Vagina (tissue), 2 donors: ENCODE results near the gene ATP6V0E1. TPM values are rescaled to one million over a fixed set of nuclear protein-coding genes. Genes with fewer than 3 reads are reported as not detected.
A peak's percentile ranks its signal among the peaks of the same experiment; 100 is the strongest.

ENCODE experiments used
- DNase-seq, 2 donors: peaks; one replicate each; pipeline ENCODE4 v3.0.0-alpha.2; 2017; ENCODE audit errors: extremely low spot score in 2 of 2
- H3K27ac ChIP-seq: fragments of 200-600 bp; sonication (generic); one replicate; pipeline ENCODE4 v1.5.1; 2019
- H3K27me3 ChIP-seq: fragments of 200-600 bp; sonication (generic); one replicate; pipeline ENCODE4 v1.5.1; 2019
- H3K36me3 ChIP-seq, 2 donors: fragments of 200-600 bp; sonication (generic); one replicate each; pipeline ENCODE4 v1.5.1; 2017 to 2019
- H3K4me1 ChIP-seq: fragments of 200-600 bp; sonication (generic); one replicate; pipeline ENCODE4 v1.5.1; 2019
- H3K4me3 ChIP-seq, 2 donors: fragments of 200-600 bp; sonication (generic); 1 replicate in 1 of 2; 2 replicates in 1 of 2; pipeline ENCODE4 v1.5.1; 2016 to 2019
- H3K9me3 ChIP-seq: fragments of 200-600 bp; sonication (generic); one replicate; pipeline ENCODE4 v1.5.1; 2019
- POLR2A ChIP-seq, 2 donors: fragments of 450-650 bp; IDR thresholded peaks; one replicate each; pipeline ENCODE4 v1.6.1; 2017; ENCODE audit warnings: antibody characterized with exemption in 2 of 2, mild to moderate bottlenecking in 2 of 2, moderate library complexity in 2 of 2
- POLR2AphosphoS5 ChIP-seq, 2 donors: sonication (generic); formaldehyde crosslinking; IDR thresholded peaks; one replicate each; pipeline ENCODE4 v1.9.0; 2017; ENCODE audit warnings: antibody characterized with exemption in 2 of 2, mild to moderate bottlenecking in 2 of 2, low read depth in 1 of 2; ENCODE audit not compliant: insufficient read depth in 1 of 2
- intact Hi-C: fragments of 100-400 bp; cut with DNase I; formaldehyde crosslinking; loops from one replicate; pipeline ENCODE4 v1.15.1; 2023
- total RNA-seq: library from RNA; depleted of rRNA; stranded (reverse); fragments of >200 nt; gene quantifications from one replicate; pipeline ENCODE4 v1.2.3, GENCODE V29; 2016
- TF ChIP-seq, protein P1 (sequence below), 3 experiments: fragments of 450-650 bp in 2 of 3; fragments of 200-600 bp in 1 of 3; sonication (generic) in 1 of 3; IDR thresholded peaks; one replicate each; pipeline ENCODE4 v1.5.1; 2017 to 2019; ENCODE audit warnings: antibody characterized with exemption in 3 of 3, mild to moderate bottlenecking in 2 of 3, moderate library complexity in 2 of 3

ATP6V0E1 gene
- total RNA-seq, 1 donor from 2014 or later, result 121 TPM

DNA sequence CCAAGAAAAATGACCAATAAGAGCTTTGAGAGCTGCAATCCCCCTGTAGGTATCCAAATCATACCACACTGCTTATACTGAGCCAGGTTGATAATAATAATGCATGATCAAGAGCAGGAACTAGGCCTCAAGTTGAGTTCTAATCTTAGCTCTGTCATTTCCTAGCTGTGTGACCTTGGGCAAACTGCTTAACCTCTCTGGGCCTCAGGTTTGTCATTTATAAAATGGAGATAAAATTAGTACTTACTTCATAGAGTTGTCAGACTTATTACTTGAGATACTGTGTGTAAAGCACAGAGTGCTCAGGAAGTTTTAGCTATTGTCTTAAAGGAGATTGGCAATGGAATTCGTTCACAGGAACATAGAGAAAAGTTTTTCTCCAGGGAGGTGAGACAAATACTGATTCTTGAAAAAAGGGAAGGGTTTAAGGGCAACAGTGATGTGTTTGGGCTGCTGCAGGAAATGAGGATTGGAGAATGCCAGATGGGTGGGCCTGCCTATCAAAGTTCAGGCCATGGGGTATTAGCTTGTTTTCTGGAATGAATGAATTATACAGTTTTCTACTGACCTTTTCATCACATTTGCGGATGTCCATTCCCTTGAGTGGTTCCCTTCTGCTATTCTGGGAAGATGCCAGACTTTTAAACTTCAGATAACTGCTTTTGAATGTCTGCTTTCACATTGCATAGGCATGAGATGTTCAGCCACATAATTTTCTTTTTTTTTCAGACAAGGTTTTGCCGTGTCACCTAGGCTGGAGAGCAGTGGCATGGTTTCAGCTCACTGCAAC, 10.2 kb upstream of the ATP6V0E1 start:
- TF ChIP-seq, protein P1, sequence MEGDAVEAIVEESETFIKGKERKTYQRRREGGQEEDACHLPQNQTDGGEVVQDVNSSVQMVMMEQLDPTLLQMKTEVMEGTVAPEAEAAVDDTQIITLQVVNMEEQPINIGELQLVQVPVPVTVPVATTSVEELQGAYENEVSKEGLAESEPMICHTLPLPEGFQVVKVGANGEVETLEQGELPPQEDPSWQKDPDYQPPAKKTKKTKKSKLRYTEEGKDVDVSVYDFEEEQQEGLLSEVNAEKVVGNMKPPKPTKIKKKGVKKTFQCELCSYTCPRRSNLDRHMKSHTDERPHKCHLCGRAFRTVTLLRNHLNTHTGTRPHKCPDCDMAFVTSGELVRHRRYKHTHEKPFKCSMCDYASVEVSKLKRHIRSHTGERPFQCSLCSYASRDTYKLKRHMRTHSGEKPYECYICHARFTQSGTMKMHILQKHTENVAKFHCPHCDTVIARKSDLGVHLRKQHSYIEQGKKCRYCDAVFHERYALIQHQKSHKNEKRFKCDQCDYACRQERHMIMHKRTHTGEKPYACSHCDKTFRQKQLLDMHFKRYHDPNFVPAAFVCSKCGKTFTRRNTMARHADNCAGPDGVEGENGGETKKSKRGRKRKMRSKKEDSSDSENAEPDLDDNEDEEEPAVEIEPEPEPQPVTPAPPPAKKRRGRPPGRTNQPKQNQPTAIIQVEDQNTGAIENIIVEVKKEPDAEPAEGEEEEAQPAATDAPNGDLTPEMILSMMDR (IDR thresholded peaks at IDR 0.05), result no peak
- no peak for TF ChIP-seq POLR2AphosphoS5 (IDR thresholded peaks at IDR 0.05; ENCODE audit: insufficient read depth in 1 of 2, low read depth in 1 of 2)
- no peak for TF ChIP-seq POLR2A (IDR thresholded peaks at IDR 0.05)
- Histone ChIP-seq H3K4me1 (no peaks in the 10 kb centered on the region), H3K9me3 (no peaks in the 10 kb centered on the region), H3K27ac (no peak overlapping the region), H3K4me3 (no peak overlapping the region), H3K27me3 (no peaks in the 10 kb centered on the region), H3K36me3 (peaks cover 0 to 19% of the 10 kb centered on the region in 2 donors)
- no peak for DNase-seq
- intact Hi-C loops, result no loop called here

DNA sequence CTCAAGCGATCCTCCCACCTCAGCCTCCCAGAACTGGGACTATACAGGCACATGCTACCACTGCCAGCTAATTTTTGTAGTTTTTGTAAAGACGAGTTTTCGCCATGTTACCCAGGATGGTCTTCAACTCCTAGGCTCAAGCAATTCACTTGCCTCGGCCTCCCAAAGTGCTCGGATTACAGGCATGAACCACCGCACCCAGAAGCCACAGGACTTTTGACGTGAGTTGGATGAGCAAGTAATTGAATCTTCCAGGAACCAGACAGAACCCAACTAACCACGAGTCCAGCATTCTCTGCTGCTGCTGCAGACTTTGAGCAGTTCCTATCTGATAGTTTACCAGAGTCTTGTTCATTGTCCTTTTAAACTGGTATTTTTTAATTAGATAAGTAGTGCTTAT, 9.6 kb upstream of the ATP6V0E1 start:
- intact Hi-C loops, result no loop called here
- no peak for TF ChIP-seq POLR2AphosphoS5 (IDR thresholded peaks at IDR 0.05; ENCODE audit: insufficient read depth in 1 of 2, low read depth in 1 of 2)
- TF ChIP-seq POLR2A (IDR thresholded peaks at IDR 0.05), result no peak
- H3K27me3 ChIP-seq, result no peaks in the 10 kb centered on the region
- H3K9me3 ChIP-seq, result no peaks in the 10 kb centered on the region
- DNase-seq, result no peak
- no peaks in the 10 kb centered on the region for H3K4me1 ChIP-seq
- no peak overlapping the region for H3K27ac ChIP-seq
- H3K4me3 ChIP-seq, result no peak overlapping the region
- H3K36me3 ChIP-seq, result peaks cover 0 to 13% of the 10 kb centered on the region in 2 donors

DNA sequence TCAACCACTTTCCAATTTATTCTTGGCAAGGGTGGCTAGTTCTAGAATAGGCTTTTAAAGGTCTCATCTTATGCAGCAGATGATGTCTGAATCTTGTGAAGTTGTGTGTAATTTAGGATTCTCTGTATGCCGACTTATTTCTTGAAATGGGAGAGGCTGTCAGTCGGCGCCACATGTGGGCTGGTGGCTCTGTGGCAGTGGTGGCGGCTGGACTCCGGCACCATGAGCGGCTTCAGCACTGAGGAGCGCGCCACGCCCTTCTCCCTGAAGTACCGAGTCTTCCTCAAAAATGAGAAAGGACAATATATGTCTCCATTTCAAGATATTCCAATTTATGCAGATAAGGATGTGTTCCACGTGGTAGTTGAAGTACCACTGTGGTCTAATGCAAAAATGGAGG, 8.3 kb upstream of the ATP6V0E1 start:
- no peak for DNase-seq
- TF ChIP-seq POLR2AphosphoS5 (IDR thresholded peaks at IDR 0.05; ENCODE audit: insufficient read depth in 1 of 2, low read depth in 1 of 2), result no peak
- peaks cover 0 to 1% of the 10 kb centered on the region in 2 donors for H3K36me3 ChIP-seq
- intact Hi-C loops, result loop anchor here (5.0 kb wide), 1 partner anchor 307 kb away; no protein-coding TSS in a partner anchor
- H3K4me3 ChIP-seq, result no peak overlapping the region
- H3K27me3 ChIP-seq, result no peaks in the 10 kb centered on the region
- no peak overlapping the region for H3K27ac ChIP-seq
- no peaks in the 10 kb centered on the region for H3K9me3 ChIP-seq
- H3K4me1 ChIP-seq, result no peaks in the 10 kb centered on the region

DNA sequence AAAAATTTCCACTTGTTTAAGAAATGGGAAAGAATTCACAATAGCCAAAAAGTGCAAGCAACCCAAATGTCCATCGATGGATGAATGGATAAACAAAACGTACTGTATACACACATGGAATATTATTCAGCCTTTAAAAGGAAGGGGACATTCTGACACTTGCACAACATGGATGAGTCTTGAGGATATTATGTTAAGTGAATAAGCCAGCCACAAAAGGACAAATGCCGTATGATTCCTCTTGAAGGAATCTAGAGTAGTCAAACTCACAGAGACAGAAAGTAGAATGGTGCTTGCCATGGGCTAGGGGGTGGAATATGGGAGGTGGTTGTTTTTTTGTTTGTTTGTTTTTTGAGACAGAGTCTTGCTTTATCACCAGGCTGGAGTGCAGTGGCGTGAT, 3.8 kb upstream of the ATP6V0E1 start:
- Histone ChIP-seq H3K4me3 (no peak overlapping the region), H3K4me1 (peaks cover 12% of the 10 kb centered on the region), H3K27ac (no peak overlapping the region), H3K27me3 (no peaks in the 10 kb centered on the region), H3K36me3 (no peaks in the 10 kb centered on the region), H3K9me3 (no peaks in the 10 kb centered on the region)
- DNase-seq, result no peak
- intact Hi-C loops, result loop anchor here (5.0 to 10.0 kb wide), 2 partner anchors 165 to 303 kb away; partner anchors contain the start of gene BNIP1
- TF ChIP-seq POLR2AphosphoS5 (IDR thresholded peaks at IDR 0.05; ENCODE audit: insufficient read depth in 1 of 2, low read depth in 1 of 2) (no peak), POLR2A (IDR thresholded peaks at IDR 0.05) (no peak)
- TF ChIP-seq, protein P1 (IDR thresholded peaks at IDR 0.05), result no peak

DNA sequence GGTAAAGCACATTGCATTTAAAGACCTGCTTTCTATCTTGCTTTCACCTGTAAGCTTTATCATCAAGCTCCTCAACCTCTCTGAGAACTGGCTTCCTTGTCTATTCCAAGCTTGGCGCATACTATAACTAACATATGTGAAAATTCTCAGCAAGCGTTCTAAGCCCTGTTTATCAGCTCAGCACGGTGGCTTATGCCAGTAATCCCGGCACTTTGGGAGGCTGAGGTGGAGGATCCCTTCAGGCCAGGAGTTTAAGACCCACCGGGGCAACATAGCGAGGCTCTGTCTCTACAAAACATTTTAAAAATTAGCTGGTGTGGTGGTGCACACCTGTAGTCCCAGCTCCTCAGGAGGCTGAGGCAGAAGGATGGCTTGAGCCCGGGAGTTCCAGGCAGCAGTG, 1.6 kb upstream of the ATP6V0E1 start:
- no peak for TF ChIP-seq POLR2A (IDR thresholded peaks at IDR 0.05)
- TF ChIP-seq POLR2AphosphoS5 (IDR thresholded peaks at IDR 0.05; ENCODE audit: insufficient read depth in 1 of 2, low read depth in 1 of 2), result no peak
- peaks cover 33% of the 10 kb centered on the region for H3K4me1 ChIP-seq
- DNase-seq, result no peak
- H3K27me3 ChIP-seq, result no peaks in the 10 kb centered on the region
- no peaks in the 10 kb centered on the region for H3K36me3 ChIP-seq
- no peak overlapping the region for H3K27ac ChIP-seq
- H3K4me3 ChIP-seq, result no peak overlapping the region
- intact Hi-C loops, result loop anchor here (10.0 kb wide), 1 partner anchor 163 kb away; the partner anchor contains the start of gene BNIP1
- H3K9me3 ChIP-seq, result no peaks in the 10 kb centered on the region

DNA sequence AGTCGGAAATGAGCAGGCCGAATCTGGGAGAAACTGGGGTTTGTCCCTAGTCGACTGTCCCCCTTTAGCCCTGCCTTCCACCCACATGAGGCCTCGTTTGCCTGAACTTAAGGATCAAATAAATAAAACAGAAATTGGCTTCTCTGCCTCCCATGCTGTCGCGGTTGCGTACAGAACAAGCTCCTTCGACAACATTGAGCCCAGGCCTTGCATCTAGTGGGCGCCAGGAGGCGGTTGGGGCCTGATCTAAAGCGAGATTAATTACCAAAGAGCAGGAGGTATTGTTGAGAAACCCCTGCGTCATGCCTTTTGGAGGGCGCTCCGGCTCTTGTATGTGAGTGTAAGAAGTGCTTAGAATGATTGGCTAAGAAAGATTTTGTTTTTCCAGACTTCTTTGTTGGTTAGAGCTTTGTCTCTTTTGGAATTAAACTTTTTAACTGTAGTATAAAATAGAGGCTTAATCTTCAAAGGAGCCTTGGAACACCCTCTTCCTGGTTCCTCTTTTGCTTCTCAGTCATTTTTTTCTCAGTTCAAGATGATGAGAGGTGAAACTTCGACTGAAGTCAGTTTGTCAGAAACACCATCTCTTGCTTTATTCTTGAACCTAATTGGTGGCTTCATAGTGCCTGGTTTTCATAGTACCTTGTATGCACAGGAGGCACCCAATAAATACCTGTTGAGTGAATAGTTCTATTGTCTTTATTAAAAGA, 828 bp downstream of the ATP6V0E1 start:
- intact Hi-C loops, result loop anchor here (1.0 to 10.0 kb wide), 2 partner anchors 72 to 160 kb away; partner anchors contain the start of genes BNIP1 and CREBRF
- peak in 1 of 2 donors; percentile 90 for DNase-seq

More for the DNA sequence above, 828 bp downstream of the ATP6V0E1 start:
- Histone ChIP-seq H3K27ac (peak overlapping the region; percentile 98), H3K4me1 (peaks cover 52% of the 10 kb centered on the region), H3K36me3 (peaks cover 0 to 6% of the 10 kb centered on the region in 2 donors), H3K27me3 (no peaks in the 10 kb centered on the region), H3K4me3 (peak overlapping the region; percentile 87 to 96), H3K9me3 (no peaks in the 10 kb centered on the region)
- no peak for TF ChIP-seq POLR2A (IDR thresholded peaks at IDR 0.05)
- no peak for TF ChIP-seq POLR2AphosphoS5 (IDR thresholded peaks at IDR 0.05; ENCODE audit: insufficient read depth in 1 of 2, low read depth in 1 of 2)
- TF ChIP-seq, protein P1 (IDR thresholded peaks at IDR 0.05), result peak in 1 of 3 experiments; percentile 28
